GM21515 (cell line): ENCODE results near the gene ELANE.
"Not testable (repeated sequence)": the region's sequence is repeated elsewhere in the genome, so short reads cannot be mapped to it uniquely, and the experiment has no call there.

ENCODE experiments used
- ATAC-seq: cut with Tn5 transposase; IDR thresholded peaks from one replicate; pipeline ENCODE4 v1.9.1; 2021; ENCODE audit not compliant: unreplicated experiment

ELANE gene

DNA sequence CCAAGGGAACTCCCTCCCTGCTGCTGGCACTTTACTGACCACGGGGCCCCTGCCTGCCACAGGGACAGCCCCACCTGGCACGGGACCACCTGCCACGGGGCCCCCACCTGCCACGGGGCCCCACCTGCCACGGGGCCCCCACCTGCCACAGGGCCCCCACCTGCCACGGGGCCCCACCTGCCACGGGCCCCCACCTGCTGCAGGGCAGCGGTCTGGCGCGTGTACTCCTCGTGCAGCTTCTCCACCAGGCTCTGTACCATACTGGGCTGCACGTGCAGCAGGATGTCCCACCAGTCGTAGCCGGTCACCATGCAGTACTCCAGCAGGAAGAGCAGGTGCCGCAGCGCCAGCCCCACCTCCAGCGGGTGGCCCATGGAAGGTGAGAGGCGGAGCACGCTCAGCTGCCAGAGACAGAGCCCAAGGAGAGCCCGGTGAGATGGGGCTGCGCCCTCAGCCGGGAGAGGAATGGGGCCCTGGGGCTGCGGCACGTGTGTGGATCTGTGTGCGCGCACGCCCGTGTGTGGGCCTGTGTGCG is 24.7 kb downstream of the ELANE start:
- ATAC-seq: no peak

DNA sequence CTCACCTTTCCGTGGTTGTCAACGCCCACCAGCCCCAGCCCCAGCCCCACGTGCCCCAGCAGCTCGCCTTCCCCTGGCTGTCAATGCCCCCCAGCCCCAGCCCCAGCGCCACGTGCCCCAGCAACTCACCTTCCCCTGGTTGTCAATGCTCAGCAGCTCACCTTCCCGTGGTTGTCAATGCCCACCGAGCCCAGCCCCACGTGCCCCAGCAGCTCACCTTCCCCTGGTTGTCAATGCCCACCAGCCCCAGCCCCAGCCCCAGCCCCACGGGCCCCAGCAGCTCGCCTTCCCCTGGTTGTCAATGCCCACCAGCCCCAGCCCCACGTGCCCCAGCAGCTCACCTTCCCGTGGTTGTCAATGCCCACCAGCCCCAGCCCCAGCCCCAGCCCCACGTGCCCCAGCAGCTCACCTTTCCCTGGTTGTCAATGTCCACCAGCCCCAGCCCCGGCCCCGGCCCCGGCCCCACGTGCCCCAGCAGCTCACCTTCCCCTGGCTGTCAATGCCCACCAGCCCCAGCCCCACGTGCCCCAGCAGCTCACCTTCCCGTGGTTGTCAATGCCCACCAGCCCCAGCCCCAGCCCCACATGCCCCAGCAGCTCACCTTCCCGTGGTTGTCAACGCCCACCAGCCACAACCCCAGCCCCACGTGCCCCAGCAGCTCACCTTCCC is 26.0 kb downstream of the ELANE start:
- ATAC-seq: not testable (repeated sequence)

DNA sequence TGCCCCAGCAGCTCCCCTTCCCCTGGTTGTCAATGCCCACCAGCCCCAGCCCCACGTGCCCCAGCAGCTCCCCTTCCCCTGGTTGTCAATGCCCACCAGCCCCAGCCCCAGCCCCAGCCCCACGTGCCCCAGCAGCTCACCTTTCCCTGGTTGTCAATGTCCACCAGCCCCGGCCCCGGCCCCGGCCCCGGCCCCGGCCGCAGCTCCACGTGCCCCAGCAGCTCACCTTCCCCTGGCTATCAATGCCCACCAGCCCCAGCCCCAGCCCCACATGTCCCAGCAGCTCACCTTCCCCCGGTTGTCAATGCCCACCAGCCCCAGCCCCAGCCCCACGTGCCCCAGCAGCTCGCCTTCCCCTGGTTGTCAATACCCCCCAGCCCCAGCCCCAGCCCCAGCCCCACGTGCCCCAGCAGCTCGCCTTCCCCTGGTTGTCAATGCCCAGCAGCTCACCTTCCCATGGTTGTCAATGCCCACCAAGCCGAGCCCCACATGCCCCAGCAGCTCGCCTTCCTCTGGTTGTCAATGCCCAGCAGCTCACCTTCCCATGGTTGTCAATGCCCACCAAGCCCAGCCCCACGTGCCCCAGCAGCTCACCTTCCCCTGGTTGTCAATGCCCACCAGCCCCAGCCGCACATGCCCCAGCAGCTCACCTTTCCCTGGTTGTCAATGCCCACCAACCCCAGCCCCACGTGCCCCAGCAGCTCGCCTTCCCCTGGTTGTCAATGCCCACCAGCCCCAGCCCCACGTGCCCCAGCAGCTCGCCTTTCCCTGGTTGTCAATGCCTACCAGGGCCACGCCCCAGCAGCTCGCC is 26.9 kb downstream of the ELANE start:
- not testable (repeated sequence) for ATAC-seq

- no peak for ATAC-seq
Observed at GRCh38 chr19:879711-880438, 27.8 kb downstream of the ELANE start.

- no peak for ATAC-seq
Observed at GRCh38 chr19:881385-882071, 29.4 kb downstream of the ELANE start.

DNA sequence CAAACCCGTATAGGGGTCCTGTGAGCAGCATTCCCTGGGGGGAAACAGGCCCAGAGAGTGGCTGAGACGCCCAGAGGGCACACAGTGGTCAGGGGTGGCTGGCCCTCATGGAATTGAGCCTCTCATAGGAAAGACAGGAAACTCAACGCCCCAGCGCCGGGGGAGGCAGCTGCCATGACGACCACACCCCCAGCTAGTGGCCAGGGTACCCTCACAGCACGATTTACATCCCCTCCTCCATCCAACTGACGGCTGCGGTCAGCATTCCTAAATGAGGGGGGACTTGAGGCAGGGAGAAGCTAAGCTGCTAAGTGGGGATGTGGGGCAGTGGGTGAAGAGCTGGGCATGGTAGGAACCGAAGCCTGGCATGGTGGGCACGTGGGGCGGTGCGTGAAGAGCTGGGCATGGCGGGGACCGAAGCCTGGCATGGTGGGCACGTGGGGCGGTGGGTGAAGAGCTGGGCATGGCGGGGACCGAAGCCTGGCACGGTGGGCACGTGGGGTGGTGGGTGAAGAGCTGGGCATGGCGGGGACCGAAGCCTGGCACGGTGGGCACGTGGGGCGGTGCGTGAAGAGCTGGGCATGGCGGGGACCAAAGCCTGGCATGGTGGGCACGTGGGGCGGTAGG is 30.9 kb downstream of the ELANE start:
- no peak for ATAC-seq

GRCh38 chr19:883661-884211 is 31.6 kb downstream of the ELANE start:
- no peak for ATAC-seq

- no peak for ATAC-seq
Observed at GRCh38 chr19:884420-885211, 32.5 kb downstream of the ELANE start.

- ATAC-seq: no peak
Observed at GRCh38 chr19:885536-886224, 33.6 kb downstream of the ELANE start.

DNA sequence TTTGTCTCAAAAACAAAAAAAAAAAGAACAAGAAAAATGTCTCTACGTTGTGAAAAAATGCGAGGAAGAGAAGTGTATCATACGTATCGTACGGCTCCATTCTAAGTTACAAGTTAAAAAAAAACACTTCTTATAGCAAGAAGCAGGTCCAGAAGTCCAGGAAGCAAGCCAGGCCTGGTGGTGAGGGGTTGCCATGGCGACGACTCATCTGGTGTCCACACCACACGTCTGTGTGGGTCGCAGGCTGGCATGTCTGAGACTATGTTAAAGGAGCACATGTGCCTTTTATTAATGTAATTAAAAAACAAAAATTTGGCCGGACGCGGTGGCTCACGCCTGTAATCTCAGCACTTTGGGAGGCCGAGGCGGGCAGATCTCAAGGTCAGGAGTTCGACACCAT is 35.0 kb downstream of the ELANE start:
- no peak for ATAC-seq

- no peak for ATAC-seq
Observed at GRCh38 chr19:887599-887998, 35.5 kb downstream of the ELANE start.

GRCh38 chr19:888581-889385 is 36.7 kb downstream of the ELANE start:
- ATAC-seq: no peak

DNA sequence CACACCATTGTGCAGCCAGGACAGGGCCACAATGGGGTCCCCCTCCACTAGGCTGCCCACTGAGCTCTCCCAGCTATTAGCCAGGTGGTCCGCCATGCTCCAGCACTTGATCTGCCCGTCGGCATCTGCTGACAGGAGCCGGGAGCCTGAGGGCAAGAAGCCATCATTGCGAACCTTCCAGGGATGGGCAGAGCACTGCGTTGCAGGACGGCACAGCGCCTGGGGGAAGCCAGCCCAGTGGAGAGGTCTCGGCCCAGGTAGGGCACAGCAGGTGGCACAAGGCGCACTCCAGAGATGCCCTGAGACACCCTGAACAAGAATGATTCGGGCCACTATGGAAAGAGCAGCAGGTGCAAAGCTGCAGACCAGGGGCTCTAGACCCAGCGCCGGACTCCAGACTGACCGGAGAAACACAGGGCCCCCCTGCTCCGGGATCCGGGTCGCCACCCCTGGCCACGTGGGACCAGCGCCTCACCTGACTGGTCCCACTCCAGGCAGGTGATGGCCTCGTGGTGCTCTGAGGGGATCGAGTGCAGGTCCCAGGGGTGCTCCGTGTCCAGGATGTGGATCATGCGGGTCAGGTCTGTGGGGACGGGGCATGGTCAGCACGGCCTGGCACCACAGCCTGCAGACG is 37.7 kb downstream of the ELANE start:
- ATAC-seq: no peak

DNA sequence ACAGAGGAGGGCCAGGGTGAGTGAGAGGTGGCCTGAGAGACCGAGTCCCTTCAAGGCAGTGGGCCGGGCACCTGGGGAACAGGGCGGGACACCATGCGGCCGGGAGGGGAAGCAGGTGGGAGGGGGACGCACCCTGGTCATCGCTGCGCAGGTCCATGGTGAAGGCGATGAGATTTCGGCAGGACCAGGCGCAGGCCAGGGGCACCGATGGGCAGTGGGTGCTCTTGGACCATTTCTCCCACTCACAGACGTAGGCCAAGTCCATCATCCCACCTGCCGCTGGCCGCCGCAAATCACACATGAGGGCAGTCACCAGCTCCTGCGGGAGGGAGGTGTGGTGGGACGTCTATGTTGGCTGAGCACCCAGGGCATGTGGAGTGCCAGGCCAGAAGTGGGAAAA is 38.7 kb downstream of the ELANE start:
- no peak for ATAC-seq

DNA sequence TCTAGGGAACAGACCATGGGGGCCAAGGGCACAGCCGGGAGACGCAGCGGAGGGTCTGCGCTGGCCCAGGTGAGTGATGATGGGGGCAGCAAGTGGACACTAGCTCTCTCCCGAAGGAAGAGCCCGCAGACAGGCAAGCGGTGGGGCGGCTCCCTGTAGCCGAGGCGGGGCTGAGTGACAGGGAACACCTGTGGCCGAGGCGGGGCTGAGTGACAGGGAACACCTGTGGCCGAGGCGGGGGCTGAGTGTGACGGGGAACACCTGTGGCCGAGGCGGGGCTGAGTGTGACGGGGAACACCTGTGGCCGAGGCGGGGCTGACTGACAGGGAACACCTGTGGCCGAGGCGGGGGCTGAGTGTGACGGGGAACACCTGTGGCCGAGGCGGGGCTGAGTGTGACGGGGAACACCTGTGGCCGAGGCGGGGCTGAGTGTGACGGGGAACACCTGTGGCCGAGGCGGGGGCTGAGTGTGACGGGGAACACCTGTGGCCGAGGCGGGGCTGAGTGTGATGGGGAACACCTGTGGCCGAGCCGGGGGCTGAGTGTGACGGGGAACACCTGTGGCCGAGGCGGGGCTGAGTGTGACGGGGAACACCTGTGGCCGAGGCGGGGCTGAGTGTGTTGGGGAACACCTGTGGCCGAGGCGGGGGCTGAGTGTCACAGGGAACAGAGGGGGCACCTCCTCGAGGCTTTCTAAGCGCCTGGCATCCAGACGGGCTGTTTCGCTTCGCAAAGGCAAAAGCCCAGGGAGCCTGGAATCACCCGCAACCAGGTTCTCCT is 39.5 kb downstream of the ELANE start:
- not testable (repeated sequence) for ATAC-seq

DNA sequence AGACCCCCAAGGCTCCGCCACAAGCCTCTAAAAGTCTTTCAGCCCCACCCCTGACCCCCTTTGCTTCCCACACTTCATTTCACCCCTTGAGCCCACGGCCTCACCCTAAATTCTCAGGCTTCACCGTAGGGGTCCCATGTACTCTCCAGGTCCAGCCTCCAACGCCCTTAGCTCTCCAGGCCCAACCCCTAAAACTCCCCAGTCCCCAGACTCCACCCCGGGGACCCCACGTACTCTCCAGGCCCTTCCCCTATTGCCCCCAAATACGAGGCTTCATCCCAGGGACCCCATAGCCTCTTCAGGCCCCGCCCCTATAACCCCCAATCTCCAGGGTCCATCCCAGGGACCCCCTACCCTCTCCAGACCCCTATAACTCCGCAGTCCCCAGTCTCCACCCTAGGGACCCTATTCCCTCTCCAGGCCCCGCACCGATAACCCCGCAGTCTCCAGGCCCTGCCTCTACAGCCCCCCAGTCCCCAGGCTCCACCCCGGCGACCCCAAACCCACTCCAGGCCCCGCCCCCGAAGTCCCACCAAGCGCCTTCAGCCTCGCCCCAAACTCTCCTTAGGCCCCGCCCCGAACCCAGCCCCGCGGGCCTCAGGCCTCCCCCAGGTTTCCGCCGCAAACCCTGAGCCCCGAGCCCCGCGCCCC is 40.3 kb downstream of the ELANE start:
- ATAC-seq: peak; percentile 4
